Activated CD4-positive, alpha-beta T cell treated with anti-CD3 and anti-CD28 coated beads for 4 hours (primary cell): ENCODE data around the gene TMEM129.

Experiments
- DNase-seq, 2 donors: peaks; one replicate each; pipeline ENCODE4 v3.0.0-alpha.2; 2020

The TMEM129 gene, protein sequence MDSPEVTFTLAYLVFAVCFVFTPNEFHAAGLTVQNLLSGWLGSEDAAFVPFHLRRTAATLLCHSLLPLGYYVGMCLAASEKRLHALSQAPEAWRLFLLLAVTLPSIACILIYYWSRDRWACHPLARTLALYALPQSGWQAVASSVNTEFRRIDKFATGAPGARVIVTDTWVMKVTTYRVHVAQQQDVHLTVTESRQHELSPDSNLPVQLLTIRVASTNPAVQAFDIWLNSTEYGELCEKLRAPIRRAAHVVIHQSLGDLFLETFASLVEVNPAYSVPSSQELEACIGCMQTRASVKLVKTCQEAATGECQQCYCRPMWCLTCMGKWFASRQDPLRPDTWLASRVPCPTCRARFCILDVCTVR

DNA sequence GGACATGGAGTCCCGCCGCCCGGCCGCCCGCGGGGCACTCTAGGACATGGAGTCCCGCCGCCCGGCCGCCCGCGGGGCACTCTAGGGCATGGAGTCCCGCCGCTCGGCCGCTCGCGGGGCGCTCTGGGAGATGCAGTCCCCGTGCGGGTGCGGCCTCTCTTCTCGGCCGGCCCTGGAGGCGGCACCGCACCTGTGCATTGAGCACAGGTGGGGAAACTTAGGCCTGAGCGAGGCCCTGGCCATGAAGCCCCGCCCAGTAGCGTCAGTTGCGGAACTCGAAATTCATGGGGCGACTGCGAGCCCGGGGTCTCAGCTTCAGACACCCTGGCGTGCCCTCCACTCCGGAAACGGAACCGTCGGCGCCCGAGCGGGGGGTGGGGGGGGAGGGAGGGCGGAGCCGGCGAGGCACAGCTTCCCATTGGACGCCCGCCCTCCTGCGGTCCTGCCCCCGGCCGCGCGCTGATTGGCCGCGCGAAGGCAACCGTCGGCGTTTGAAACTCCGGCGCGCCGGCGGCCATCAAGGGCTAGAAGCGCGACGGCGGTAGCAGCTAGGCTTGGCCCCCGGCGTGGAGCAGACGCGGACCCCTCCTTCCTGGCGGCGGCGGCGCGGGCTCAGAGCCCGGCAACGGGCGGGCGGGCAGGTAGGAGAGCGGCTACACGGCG, at the start of gene TMEM129, which contains the start of gene TACC3:
TMEM129 (minus strand) TSS at position 321 of the 663 bp plus-strand sequence. CDS start 486 bp downstream, outside the sequence.
TACC3 (plus strand) TSS at position 519 of the 663 bp plus-strand sequence. CDS start 1,901 bp downstream, outside the sequence.
- peak; percentile 93 to 94 for DNase-seq

DNA sequence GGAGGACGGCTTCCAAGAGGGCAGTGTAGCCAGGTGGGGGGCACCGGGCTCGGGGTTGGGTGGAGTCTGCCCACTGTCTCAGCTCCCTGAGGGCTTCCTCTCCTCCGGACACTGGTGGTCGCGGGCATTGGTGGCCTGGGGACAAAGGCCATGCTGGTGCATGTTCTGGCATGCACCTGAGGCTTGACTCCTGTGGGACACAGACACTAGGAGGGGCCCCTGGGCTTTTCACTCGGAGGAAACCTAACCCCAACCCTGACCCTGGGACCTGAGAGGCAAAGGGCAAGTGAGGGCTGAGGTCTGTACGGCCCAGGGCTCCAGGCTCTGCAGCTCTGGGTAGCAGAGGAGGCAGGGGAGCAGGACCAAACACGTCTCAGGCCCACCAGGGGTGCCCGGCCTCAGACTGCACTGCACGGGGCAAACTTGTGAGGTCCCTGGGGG, 49.7 kb upstream of the TMEM129 start:
- no peak for DNase-seq

DNA sequence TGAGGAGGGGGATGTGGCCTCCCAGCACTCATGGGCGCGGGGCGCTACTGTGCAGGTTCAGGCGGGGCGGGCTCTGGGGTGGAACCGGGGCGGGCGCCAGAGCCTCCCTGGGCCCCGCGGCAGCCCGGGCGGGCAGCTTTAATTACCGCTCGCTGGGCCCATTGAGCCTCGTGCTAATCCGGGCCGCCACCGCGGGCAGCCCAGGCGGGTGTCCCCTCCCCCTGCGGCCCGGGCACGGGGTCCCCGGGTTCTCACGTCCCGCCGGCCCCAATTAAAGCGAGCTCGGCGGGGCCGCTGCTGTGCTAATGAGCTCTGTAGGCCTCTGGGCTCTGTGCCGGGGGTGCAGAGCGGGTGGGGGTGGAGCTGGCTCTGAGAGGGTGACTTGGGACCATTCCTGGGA, 49.1 kb upstream of the TMEM129 start:
- no peak for DNase-seq

DNA sequence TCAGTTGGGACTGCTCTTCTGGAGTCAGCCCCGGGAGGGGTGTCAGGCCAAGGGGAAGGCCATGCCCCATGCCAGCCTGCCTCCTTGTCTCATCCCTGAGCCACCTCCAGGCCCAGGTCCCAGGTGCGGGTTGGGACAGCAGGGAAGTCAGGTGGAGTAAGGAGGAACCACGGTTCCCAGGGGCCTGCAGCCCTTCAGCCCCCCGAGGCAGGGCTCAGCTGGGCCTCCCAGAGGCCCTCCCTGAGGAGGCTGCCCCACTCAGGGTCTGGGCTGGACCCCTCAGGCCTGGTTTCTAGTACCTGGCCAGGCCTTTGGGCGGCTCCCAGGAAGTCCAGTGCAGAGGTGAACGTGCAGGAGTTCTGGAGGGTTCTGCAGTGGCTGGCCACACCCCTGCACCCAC, 48.6 kb upstream of the TMEM129 start:
- no peak for DNase-seq

DNA sequence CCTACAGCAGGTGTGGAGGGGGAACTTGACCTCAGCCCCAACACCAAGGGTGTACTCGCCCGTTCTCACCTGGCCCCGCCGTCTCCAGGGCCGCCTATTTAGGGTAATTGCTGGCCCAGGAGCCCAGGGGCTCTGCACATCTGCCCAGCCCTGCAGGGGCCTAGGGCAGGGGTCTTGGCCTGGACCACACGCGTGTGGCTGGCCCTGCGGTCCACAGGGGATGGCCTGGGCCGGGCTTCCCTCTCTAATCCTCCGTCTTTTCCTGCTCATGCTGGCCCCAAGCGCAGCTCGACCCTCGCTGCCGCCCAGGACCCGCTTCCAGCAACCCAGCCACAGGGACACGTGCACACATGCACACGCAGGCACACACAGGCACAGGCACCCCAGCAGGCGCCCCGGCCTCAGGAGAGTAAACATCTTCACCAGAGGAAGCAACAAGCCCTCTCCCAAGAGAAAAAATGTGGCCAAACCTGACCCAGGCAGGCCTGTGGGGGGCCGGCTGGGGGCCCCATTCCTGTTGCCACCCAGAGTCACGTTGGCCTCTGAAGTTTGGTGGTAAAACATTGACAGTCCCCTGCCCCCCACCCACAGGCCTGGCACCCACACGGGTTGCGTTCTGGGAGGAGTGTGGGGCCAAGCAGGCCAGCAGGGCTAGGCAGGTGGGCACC, 47.4 kb upstream of the TMEM129 start:
- DNase-seq, result no peak

DNA sequence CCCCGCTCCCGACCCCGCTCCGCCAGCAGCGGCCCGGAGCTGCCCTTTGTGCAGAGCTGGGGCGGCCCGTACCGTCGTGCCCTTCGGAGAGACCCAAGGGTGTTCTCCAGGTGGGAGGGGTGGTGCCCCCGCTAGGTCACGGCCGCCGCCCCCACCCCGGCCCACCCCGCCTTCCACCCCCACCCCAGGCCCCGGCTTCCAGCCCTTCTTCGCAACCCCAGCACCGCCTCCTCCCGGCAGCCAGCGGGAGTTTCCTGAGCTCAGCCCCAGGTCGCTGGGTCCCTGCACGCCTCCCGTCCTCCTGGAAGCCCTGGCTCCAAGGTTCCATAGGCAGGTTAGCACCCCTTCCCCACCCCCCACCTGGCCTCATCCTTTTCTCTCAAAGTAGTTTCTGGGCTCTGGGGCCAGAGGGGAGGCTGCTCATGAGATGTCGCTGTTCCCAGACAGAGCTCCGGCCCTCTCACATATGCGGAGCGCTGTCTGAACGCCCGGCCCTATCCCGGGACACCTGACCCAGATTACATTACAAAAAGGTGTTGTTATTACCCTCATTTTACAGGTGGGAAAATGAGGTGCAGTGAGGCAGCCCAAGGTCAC, 46.7 kb upstream of the TMEM129 start:
- DNase-seq, result peak in 1 of 2 donors; percentile 12

DNA sequence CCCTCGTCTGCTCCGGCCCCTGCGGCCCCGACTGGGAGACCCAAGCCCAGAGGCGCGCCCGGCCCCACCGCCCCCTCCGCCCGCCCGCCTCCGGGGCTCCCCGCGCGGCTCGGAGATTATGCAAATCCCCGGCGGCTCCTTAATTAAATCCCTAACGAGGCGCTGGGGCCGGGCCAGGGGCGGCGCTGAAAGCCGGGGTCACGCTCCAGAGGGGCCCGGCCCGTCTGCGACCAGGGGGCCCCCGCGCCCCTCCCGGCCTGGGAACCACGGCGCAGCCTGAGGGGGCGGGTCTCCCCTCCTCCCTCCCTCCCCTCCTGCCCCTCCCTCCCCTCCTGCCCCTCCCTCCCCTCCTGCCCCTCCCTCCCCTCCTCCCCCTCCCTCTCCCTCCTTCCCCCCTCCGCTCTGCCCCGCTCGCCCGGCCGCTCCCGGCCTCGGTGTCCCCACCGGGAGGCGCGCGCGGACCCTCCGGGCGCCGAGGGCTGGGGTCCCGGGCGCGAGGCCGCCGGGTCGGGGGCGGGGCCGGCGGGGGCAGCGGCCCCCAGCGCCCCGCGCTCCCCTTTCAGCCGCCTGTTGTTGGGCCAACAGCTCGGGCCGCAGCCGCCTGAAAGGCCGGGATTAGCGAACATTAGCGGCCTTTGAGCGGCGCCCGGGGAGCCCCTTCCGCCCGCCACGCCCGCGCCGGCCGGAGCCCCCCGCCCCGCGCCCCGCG, 46.1 kb upstream of the TMEM129 start:
- DNase-seq, result peak in 1 of 2 donors; percentile 10

DNA sequence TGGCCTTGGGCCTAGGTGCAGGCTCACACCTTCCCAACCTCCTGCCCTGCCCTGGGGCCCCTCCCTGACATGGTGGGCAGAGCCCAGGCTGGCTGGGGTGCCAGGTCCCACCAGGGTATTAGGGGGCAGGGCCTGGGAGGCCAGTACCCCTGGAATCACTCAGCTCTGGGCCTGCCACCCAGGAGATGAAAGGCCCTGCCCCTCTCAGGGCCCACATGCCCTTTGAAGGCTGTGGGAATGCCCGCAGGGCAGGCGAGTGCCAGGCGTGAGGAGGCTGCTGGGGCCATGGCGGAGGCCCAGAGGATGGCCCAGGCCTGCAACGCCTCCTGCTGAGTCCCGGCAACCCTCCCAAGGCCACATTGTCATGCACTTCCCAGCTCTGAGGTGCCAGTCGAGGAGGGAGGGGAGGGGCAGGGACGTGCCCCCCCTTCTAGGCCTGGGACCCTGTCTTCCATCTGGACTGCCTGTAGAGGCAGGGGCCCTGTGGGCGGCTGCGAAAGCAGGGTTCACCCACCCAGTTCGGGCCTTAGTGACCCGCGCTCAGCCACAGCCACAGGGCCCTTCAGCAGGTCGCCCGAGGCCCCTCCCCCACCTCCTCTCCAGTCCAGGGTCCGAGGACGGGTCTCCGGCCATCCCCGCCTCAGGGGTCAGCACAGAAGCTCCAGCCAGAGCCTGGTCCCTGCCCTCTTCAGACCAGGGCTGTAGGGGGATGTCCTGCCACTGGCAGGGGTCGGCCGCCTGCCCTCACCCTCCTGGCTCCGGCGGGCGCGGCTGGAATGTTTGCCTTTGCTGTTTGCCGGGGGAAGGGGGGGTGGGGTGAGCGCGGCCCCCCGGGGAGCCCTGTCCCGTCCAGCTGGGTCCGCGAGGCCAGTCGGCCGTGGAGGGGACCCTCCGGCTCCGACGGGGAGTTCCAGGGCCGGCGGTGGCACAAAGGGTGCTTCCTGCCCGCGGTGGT, 45.3 kb upstream of the TMEM129 start:
- DNase-seq, result no peak

DNA sequence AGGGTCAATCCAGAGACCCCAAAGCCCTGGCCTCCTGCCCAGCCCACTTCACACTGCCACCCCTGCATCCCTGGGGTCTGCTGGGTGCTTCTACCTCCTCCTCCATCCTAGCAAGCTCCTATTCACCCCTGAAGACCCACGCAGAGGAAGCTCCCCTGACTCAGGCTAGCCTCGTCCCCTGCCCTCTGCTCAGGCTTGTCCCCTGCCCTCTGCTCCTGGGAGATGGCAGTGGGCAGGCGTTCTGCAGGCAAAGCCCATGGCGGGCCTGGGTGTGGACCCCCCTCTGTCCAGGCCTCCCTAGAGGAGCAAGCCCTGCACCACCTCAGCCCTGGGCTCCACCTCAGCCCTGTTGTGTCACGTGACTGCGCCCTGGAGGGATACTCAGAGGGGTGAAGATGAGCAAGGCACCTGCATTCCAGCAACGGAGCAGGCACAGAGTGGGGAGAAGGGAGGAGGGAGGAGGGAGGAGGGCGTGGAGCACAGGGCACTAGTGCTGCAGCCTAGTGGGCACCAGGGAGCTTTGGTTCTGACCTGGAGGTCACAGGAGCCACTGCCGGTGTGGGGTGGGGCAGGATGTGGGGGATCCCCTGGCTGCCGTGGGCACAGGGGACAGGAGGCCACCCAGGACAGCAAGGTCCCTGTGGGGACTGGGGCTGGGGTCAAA, 44.4 kb upstream of the TMEM129 start:
- no peak for DNase-seq

DNA sequence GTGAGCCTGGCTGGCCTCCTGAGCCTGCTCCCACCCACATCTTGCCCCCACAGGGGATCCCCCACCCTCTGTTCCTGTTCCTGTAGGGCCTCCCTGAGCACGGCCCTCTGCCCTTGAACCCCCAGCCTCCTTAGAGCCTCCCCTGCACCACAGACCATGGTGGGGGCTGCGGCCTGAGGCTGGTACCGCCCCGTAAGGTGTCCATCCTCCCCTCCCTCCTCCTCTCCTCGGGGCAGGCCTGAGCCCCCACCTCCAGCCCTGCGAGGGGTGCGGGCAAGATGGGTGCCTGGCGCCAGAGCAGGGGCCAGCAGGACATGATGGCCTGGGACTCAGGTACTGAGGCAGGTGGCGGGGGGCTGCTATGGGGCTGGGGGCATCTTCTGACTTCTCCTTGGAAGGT, 43.5 kb upstream of the TMEM129 start:
- no peak for DNase-seq

DNA sequence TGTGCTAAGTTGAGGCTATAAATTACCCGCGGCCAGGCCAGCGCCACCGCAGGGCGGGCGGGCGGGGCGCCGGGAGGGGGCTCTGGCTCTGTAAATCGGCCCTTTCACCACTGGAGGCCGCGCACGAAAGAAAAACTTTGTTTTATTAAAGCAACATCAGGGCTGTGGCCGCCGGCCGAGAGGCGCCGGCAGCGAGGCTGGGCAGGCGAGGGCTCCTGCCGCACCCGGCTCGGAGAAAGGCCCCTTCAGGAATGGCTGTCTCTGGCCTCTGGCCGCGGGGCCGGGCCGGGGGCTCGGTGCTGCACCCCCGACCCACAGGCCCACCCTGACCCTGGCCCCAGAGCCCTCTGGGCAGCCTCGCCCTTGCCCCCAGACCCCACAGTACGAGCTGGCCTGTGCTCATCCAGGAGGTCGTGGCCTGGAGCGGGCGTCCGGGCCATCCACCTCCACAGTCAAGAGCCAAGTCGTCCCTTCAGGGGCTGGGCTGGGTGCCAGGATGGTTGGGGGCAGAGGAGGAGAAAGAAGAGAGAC, 42.5 kb upstream of the TMEM129 start:
- no peak for DNase-seq

DNA sequence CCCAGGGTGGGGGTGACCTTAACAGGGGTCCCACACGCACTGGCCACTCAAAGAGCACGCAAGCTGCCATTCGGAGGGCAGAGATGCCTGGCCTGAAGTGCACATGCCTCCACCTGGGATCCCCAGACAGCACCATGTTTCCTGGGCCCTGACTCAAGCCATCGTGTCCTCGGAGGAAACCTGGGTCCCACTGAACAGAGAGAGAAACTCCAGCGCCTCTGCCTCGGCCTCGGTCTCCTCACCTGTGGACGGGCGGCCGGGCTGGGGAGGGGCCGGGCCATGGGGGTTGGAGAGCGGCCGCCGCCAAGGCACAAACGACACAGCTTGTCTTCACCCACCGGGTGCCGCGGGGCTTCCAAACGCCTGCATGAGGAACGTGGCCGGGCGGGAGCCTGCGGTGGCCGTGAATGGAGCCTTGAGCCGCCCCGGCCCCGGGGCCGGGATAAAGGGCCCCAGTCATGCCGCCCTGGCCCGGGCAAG, 42.0 kb upstream of the TMEM129 start:
- DNase-seq, result no peak

DNA sequence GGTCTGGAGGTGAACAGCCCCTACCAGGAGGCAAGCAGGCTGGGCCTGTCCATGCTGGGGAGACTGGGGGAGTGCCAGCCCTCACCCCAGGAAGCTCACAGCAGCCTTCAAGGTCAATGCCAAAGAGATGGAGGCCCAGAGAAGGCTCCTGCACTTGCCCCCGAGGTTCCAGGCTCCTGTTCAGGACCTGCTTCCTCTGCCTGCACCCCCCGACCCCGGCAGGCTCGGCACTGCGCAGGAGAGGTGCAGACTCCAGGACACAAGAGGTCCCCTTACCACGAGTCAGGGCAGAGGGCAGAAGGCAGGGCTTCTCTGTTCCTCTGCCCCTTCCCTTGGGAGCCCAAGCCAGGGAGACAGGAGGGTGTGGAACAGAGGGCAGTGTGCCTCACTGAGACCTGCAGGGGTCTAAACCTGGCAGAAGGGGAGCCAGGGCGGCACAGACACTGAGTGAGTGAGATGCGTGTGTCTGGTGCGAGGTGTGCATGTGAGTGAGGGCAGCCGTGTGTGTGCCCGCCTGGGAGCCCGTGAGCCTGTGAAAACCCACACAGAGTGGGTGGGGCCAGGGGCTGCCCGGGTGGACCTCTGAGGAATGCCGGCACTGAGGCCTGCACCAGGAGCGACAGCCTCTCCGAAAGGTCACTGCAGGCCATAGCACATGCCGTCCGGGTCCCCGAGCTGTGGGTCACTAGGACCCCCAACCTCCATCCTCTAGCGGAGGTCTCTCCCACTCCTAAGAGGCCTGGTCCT, 41.3 kb upstream of the TMEM129 start:
- no peak for DNase-seq

DNA sequence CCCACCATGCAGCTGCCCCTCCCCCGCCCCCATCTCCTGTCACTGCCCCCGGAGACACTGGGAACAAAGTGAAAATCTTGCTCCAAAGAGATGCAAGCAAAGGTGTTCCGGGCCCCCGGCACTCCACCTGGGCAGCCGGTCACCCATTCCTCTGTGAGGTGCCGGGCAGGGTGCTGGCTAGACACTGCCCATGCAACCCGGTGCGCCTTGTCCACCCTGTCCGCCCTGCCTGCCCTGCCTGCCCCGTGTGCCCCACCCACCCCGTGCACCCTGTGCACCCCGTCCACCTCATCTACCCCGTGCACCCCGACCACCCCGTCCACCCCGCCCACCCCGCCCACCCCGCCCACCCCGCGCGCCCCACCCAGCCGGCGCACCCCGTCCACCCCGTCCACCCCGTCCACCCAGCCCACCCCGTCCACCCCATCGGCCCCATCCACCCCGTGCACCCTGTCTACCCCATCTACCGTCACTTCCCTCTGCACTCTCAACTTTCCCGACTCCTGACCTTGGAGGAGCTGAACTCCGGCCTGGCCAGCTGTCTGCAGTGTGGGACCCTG, 40.1 kb upstream of the TMEM129 start:
- DNase-seq, result no peak

DNA sequence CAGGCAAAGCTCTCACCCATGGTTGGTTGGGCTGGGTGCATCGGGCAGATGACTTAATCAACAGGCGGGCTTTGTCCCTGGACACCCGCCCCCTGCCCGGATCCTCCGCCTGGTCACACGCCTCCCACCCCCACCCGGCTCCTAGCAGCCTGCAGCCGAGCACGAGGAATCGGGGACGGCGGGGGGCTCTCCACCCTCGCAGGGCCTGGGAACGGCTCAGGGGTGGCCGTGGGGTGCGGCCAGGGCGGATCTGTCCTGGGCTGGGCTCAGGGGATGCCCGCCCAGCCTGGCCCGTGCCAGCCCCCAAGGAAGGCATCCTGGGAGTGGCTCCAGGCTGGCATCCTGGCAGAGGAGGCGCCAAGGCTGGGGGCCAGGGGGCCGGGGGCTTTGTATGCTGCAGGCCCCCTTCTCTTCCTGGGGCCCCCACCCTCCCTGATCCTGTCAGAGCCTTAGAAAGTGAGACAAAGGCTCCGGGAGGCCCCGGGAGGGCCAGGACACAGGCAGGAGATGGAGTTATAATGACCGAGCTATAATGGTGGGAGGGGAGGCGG, 39.5 kb upstream of the TMEM129 start:
- DNase-seq, result no peak

DNA sequence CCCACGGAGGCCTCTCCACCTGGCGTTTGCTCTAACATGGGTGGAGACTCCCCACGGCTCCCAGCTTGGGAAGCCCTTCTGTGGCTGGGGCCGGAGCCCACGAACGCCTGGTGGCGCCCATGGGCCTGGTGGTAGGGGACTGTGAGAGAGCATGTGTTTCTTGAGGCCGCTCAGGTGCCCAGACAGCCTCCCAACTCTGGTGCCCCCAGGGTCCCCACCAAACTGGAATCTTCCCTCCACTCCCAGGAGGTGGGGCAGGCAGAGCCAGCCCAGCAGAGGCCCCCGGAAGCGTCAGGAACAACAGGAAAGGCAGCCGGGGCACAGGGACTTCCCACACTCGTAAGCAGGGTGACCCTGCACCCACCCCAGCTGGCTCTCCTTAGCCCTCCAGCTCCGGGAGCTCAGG, 38.7 kb upstream of the TMEM129 start:
- no peak for DNase-seq

DNA sequence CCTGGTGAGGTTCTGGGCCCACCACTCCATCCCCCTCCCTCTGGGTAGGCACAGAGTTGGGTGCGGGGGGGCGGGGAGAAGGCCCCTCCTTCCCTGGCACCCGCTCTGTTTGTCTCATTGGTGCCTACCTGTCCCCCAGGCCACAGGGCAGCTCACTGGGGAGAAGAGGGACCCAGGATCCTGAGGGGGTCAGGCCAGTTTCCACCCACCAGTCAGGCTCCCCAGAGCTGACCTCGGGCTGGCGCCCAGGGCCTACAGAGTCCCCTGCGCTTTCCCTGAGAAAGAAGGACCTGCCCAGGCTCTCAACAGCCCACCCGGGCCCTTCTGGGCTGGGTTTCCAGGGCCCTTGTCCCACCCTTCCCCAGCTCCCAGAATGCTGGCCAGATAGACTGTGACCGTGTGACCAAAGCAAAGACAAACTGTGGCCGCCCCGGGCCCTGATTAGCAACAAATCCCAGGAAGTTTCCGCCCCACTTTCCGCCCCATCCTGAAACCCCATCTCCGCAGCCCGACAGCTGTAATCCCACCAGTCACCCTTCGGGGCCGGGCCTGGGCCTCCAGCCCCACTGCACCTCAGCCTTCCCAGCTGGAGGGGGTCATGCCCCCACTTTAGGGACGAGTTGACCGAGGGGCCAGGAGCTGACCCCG, 38.2 kb upstream of the TMEM129 start:
- DNase-seq, result no peak
